ENCODE data around the gene RAB34.
"Not testable (repeated sequence)": the region's sequence is repeated elsewhere in the genome, so short reads cannot be mapped to it uniquely, and the experiment has no call there.

The RAB34 gene

DNA sequence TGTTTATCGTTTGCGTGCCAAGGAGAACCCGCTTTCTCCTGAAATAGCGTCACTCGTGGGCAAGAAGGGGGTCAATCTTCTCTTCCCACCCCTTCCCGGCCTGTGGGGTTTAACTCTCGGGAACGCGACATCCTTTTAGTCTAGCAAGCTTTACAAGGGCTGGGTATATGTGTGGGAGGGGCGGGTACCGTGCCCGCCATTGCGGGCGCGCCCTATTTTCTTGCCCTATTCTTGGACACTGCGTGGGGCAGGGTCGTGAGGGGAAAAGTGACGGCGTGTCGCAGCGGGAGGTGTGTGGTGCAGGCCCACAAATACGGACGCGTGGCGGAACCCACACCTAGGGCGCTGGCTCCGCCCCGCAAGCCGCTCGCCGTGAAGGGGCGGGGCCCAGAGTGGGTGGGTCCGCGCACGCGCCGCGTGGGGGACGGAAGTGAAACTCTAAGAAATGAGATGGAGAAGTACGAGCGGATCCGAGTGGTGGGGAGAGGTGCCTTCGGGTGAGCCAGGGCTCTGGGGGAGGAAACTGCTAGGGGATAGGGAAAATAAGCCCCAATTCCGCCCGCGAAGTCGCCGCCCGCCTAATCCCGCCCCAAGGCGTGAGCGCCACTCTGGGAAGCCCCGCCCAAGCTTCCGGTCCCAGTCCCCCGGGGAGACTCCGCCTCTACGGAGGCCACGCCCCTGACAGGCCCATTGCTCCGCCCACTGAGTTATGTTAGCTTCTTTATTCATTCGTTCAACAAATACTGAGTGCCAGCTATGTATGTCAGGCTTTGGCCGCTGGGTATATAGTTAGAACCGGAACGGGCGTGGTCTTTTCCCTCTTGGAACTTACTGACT is 10.9 kb upstream of the RAB34 start, which contains the start of gene NEK8:
Gene NEK8 (plus strand): TSS at position 425 of the 837 bp plus-strand sequence. CDS start 26 bp downstream, at position 451.
- DNase-seq (ENCODE audit: low spot score): peak; percentile 95

DNA sequence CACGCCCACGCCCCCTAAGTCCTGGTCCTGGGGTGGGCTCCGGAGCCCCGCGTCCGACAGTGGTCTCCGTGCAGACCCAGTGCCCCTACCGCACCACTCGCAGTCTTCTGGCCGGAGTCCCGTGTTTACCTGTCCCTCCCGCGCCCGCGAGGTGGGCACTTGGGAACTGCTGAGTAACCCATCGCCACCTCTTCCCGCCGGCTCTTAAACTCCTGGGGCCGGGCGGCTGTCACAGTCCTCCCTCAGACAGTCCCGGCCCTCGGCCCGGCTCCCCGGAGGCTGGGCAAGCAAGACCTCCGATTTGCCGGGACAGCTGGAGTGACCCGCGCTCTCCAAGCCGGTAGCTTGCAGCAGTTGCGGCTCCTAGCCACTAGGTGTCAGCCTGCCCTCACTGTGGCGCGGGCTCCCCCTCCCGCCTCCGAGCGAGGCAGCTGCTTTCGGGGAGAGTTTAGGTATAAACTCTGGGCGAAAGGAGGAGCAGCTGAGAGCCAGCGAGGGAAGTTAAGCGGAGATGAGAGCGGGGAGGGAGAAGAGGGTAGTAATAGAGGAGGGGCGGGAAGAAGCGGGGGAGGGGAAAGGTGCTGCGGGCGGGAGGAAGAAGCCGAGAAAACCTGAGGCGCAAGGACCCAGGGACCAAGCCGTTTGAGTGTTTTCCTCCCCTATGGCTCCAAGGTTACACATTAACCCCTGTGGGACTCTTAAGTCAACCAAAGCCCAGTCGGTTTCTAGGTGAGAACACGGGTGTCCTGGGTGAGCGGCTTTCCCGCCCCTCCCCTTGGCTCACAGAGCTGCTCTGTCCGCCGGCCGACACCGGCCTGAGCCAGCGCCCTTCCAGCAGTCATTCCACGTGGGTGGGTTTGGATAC is 9.2 kb upstream of the RAB34 start:
- DNase-seq (ENCODE audit: low spot score): peak; percentile 93

DNA sequence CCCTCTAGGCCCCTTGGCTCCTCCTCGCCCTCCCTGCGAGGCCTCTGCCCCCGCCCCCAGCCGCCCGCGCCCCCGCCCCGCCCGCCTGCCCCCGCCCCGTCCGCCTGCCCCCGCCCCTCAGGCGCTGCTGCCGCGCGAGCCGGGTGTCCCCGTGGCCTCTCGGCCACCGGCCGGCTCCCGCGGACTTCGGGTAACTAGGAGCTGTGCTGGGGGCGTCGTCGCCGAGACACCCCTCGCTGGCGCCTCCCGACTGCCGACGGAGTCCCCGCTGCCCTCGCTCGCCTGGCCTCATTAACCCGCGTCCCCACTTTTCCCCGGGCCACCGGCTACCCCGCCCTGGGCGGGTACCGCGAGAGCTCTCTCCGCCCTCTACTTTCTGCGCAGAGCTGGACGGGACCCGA is 8.6 kb upstream of the RAB34 start, which contains the start of gene TLCD1:
Gene TLCD1 (minus strand): TSS at position 8 of the 401 bp plus-strand sequence. CDS start 136 bp downstream, outside the sequence.
- DNase-seq (ENCODE audit: low spot score): no peak

DNA sequence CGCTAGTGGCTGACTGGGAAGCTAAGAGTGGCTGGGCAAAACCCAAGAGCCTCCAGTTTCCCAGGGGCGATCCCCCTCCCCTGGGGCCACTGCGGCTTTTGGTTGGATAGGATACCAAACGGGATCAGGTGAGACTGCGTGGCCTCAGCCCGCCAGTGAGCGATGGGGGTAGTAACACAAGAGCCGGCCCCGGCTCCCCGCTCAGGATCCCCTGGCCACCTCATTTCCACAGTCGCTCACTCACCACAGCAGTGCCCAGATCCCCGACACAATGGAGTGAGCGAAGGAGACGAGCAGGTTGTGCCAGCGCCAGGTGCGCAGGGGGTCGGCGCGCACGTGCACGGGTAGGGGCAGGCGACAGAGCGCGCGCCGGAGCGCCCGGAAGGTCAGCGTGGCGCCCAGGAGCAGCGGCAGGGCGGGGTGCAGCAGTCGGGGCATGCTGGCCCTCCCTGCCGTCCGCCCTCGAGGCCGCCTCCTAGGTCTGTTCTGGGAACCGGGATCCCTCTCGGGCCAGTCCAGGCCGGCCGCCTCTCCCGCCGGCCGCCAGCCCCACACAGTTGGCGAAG is 8.1 kb upstream of the RAB34 start:
- DNase-seq (ENCODE audit: low spot score): no peak

DNA sequence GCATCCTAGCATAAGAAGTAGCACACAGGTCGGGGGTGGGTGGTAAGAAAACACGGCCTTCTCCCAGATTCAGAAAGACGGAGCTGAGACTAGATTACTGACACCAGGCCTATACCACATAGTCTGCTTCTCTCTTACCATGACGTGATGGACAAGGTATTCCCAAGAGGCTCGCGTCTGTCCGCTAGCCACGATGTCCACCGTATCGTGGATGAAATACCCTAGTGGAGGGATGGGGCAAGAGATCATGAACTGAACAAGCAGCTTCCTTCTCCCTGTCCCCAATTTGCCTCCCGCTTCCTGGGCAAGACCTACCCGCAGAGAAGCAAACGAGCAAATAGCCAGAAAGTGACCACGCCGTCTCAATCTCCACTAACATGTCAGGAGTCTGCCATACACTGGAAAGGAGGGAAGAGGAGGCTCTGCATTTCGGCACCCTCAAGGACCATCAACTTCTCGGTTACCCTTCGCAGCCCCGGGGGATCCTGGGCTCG is 7.5 kb upstream of the RAB34 start:
- no peak for DNase-seq (ENCODE audit: low spot score)

DNA sequence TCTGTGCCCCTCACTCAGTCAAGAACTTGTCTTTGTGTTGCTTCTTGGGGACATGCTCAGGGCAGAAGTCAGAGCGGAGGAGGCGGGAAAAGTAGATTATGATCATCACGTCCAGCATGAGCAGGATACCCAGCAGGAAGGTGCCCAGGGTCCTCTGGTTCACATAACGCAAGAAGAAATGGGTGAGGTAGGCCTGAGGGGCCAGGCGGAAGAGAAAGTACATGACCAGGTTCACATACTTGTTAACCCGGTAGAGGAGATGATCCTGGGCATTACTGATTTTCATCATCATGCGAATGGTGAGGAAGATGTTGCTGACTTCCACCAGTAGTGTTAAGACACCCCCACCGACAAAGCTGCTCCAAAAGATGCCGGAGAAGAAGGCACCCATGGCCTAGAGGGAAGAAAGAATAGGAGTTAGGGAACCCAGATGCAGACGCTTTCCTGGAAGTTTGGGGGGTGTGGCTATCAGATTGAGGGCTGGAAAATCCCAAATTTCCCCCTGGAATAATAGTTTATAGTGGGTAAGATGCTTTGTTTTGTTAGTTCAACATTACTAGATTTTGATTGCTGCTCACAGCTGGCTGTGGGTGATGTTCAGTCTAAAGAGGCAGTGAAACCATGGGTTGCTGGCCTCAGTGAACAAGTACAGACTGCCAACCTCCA is 7.0 kb upstream of the RAB34 start:
- DNase-seq (ENCODE audit: low spot score): no peak

DNA sequence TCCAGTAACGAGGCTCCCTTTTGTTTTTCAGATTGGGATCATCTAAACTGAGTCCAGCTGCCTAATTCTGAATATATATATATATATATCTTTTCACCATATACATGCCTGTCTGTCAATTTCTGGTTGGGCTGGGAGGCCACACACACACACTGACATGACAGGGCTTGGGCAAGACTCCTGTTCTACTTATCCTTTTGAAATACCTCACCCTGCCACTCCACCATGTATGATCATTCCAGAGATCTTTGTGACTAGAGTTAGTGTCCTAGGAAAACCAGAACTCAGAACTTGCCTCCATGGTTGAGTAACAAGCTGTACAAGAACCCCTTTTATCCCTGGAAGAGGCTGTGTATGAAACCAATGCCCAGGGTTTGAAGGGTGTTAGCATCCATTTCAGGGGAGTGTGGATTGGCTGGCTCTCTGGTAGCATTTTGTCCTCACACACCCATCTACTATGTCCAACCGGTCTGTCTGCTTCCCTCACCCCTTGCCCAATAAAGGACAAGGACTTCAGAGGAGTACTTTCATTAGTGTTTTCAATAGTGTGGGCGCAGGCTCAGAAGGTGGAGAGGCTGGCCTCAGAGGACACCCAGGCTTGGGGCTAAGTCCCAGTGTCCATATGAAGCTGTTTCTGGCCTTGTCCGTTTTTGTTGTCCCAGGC is 6.3 kb upstream of the RAB34 start:
- not testable (repeated sequence) for DNase-seq (ENCODE audit: low spot score)

DNA sequence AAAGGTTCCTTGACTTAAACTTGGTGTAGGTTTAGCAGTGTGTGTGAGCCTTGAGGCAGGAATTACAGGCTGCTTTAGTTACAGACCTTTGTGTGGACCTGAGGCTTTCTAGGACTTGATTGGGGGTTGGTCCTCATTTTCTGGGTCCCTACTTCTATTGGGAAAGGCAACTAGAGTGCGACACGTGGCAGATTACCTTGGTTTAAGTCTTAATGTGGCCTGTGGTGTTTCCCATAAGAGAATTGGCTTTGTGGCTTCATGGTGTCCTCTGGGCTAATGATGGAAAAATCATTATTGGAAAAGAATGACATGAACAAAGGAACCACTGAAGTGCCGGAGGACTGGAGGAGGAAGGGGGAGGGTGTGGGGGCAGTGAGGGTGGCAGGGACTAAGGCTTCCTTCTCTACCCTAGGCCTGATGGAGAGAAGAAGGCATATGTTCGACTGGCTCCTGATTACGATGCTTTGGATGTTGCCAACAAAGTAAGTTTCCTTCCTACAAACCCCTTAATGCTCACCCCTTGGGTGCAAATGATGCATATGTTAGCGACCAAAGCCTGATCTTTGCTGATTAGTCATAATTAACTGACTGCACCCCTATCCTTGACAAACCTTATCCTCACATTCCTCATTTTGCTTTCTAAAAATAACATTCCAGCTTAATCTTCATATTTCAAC is 5.6 kb upstream of the RAB34 start:
- no peak for DNase-seq (ENCODE audit: low spot score)

DNA sequence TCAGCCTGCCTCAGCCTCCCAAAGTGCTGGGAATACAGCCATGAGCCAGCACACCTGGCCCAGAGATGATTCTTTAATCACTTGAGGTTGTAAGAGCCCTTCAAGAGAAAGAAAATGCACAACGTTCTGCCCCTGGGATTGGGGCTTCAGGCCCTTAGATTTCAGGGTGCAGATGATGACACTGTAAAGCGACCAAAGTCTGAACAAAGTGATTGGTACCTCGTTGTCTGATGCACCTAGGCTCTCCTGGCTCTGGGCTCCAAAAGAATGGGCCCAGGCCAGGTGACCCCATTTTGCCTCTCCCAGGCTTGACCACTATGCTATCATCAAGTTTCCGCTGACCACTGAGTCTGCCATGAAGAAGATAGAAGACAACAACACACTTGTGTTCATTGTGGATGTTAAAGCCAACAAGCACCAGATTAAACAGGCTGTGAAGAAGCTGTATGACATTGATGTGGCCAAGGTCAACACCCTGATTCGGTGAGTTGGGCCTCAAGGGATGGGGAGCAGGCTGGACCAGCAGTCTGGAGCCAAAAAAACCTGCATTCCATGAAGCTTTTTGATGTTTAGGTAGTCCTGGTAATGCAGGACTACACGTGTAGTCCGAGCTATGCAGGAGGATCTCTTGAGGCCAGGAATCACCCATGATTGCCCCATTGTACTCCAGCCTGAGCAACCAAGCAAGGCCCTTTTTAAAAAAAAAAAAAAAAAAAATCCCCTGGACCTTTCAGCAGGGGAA is 4.9 kb upstream of the RAB34 start:
- no peak for DNase-seq (ENCODE audit: low spot score)

DNA sequence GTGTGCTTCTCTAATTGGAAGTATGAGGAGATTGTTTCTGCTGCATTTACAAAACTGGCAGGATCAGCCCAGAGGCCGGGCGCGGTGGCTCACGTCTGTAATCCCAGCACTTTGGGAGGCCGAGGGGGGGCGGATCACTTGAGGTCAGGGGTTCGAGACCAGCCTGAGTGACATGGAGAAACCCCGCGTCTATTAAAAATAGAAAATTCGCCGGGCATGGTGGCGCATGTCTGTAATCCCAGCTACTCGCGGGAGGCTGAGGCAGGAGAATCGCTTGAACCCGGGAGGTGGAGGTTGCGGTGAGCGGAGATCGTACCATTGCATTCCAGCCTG is 3.3 kb upstream of the RAB34 start:
- DNase-seq (ENCODE audit: low spot score): not testable (repeated sequence)

DNA sequence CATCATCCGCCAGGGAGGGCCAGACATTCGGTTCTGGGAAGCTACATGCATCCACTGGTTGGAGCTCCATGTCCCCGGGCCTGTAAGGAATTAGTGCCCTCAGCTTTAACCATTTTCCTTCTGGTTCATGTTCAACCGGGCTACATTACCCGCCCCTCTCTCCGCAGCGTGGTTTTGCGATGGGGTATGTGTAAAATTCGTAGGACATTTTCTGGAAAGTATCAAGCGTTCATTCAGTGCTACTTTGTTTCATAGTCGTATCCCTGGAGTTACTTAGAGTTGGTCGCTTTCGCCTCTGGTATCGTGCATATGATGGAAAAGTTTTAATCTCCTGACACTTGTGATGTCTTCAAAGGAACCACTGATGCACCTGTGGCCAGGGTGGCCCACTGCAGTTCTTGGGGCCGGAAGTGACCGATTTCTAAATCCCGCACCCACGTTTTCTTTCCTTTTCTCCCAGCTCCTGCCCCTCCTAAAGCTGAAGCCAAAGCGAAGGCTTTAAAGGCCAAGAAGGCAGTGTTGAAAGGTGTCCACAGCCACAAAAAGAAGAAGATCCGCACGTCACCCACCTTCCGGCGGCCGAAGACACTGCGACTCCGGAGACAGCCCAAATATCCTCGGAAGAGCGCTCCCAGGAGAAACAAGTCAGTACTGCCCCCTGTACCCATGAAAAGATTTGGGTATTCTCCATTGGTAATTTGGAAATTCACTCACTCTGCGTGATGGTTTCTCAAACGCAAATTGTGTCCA is 2.8 kb upstream of the RAB34 start:
- DNase-seq (ENCODE audit: low spot score): no peak

DNA sequence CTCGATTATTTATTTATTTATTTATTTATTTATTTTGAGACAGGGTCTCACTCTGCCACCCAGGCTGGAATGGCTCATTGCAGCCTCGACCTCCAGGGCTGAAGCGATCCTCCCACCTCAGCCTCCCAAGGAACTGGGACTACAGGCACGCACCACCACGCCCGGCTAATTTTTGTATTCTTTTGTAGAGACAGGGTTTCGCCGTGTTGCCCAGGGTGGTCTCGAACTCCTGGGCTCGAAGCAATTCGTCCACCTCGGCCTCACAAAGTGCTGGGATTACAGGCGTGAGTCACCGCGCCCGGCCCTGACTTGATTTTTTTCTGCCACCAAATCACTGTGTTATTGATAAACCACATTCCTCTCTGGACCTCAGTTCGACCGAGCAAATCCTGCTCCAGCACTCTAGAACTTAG is 1.4 kb upstream of the RAB34 start:
- no peak for DNase-seq (ENCODE audit: low spot score)

DNA sequence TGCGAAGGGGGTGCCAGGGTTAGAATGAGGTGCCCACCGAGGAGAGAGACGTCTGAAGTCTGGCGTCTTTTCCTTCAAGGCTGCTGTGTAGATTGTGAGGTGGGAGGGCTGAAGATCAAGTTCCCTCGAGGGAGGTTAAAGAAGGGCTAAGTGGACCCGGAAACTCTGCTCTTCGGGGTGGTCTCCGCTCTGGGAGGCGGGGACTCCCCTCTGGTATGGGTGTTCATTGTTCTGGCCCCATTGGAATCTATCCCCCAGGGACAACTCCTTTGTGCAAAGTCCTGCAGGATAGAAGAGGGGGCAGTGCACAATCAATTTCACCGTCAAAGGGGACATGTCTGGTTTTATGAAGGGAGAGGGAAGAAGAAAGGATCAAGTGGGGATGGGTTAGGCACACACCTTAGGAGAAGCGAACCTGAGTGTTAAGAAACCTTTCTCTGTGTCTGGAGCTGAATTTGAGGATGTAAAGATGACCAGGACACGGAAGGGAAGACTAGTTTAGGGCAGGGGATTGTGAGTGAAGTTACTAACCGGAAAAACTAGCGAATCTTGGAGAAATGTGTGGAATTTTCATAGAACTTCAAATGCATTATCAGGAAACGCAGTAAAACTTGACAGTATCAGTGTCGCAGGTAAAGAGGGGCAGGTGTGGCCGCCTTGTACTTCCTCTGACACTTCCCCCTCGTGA is 809 bp upstream of the RAB34 start:
- no peak for DNase-seq (ENCODE audit: low spot score)

DNA sequence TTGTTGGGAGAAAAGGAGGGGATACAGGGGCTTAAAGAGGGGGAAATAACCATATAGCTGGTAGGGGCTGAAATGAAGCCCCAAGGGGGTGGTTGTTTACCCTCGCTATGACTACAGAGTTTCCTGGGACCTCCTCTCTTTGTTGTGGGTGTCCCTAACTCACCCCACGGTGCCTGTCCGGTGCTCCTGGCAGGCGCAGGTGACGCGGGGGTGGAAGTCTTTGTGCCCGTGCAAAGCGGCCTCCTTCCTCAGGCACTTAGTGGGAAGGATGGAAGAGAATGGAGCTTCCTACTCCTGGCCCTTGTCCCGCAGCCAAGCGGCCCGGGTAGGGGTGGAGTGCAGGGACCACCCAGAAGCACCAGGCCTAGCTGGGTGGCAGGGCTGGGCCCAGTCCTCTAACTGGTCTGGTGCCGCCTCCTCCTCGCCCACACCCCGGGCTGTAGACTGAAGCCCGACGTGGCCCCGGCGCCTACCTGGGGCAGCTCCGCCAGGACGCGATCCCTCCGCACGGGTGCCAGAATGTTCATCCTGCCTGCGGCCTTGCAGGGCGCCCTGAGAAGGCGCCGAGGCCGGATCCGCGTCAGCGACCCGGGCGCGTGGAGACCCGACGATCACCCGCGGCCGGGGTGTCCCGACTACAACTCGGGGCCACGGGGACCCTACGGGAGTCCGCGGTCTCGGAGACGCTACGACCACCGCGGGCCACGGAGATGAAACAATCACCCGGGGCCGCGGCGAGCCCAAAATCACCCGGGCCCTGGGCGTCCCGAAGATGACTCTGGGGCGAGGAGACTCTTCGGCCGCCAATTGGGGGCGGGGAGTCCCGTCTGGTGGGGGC is 709 bp downstream of the RAB34 start:
- no peak for DNase-seq (ENCODE audit: low spot score)

DNA sequence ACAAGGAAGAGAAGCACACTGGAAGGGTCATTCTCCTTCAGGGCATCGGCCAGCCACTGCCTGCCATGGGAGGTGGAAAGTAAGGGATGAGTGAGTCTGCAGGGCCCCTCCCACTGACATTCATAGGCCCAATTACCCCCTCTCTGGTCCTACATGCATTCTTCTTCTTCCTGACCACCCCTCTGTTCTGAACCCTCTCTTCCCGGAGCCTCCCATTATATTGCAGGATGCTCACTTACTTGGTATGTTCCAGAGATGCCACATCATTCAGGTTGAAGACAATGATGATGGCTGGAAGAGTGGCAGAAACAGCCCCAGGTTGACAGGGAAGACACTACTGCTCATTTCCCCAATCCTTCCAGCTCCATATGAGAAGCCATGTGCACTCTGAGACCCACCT is 2.5 kb downstream of the RAB34 start:
- DNase-seq (ENCODE audit: low spot score): no peak

DNA sequence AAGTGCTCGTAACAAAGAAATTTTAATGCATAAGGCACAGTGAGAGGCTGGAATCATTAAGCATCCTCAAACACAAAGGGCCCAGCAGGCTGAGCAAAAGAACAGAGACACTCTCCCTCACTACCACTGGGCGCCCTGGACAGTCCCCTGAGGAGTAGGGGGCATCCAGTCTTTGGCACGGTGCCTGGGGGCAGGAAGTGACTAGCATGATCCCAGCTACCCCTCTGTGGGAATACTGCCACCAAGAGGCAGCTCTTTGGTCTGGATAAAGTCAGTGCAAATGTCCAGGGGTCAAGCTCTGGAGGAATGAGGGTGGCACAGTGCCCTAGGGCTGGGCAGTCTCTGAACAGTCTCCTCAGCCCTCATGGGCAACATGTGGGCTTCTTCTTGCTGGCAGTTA is 3.4 kb downstream of the RAB34 start:
- DNase-seq (ENCODE audit: low spot score): no peak

DNA sequence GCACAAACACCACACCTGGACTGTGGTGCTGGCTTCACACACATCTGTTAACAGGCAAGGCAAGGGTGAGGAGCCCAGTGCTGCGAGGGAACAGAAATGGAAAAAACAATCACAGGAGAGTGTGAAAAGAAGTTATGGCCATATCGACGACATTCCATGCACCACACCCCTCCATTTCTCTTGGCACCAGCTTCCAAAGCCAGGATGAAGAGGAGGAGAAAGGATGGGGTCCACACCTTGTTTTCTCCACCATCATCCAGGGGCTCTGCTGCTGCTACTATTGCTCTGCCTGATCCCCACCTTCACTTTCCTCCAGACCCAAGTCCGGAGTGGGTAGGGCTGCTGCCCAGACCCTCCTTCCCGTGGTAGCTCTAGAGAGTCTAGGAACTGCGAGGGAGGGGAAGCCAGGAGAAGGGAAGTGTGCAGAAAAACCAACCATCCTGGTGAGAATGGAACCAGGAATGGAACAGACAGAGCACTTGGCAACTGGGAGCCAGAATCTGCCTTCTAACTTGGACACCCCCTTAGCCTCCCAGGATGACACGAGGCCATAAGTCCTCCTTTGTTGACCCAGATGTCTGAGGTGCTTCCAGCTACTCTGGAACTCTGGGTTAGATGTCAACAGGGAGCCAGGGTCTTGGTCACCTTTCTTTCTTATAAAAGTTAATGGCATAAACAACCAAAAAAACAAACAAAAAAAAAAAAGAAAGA is 4.8 kb downstream of the RAB34 start:
- DNase-seq (ENCODE audit: low spot score): no peak

Measured in pons (tissue), 1 donor.